Panc1 (cell line): Measurements from ENCODE around the gene PLXNA2. TPM values are rescaled to one million over a fixed set of nuclear protein-coding genes. Genes with fewer than 3 reads are reported as not detected.

Source experiments
- ATAC-seq: fragments of 200-7000 bp; cut with Tn5 transposase; 2 replicates; pipeline ENCODE4 v1.9.1; 2020; ENCODE audit warnings: mild to moderate bottlenecking, moderate library complexity
- BruUV-seq: library from RNA; stranded (reverse); fragments of 400-500 nt; replicated peaks from 2 replicates; lab custom pipeline; 2021; lab: Mats Ljungman, UMichigan
- CTCF ChIA-PET: fragments of 300-600 bp; sonication (Branson Sonifier 250); formaldehyde crosslinking; loops from one replicate; lab custom pipeline; 2022; ENCODE audit warnings: antibody characterized with exemption; lab: Charles Lee
- POLR2A ChIA-PET: fragments of 300-600 bp; sonication (Branson Sonifier 250); formaldehyde crosslinking; loops from one replicate; lab custom pipeline; 2022; ENCODE audit warnings: antibody characterized with exemption; lab: Charles Lee
- DNase-seq: peaks from one replicate; pipeline ENCODE4 v3.0.0-alpha.2; 2010; ENCODE audit warnings: low read depth, low spot score
- H3K27ac ChIP-seq: 2 replicates; pipeline ENCODE4 v1.5.1; 2011; ENCODE audit warnings: mild to moderate bottlenecking, low read length, inconsistent platforms
- H3K27me3 ChIP-seq: fragments of 200-500 bp; sonication (Bioruptor generic); 2 replicates; pipeline ENCODE4 v1.6.0; 2014; ENCODE audit warnings: low read length, inconsistent platforms; ENCODE audit not compliant: control insufficient read depth, insufficient read depth
- H3K36me3 ChIP-seq: fragments of 200-500 bp; sonication (Bioruptor generic); 2 replicates; pipeline ENCODE4 v1.5.1; 2014; ENCODE audit warnings: inconsistent platforms, mild to moderate bottlenecking, low read length, moderate library complexity; ENCODE audit not compliant: control insufficient read depth, insufficient read depth
- H3K4me1 ChIP-seq: 2 replicates; pipeline ENCODE4 v1.5.1; 2011; ENCODE audit warnings: inconsistent platforms, mild to moderate bottlenecking, low read length, moderate library complexity; ENCODE audit not compliant: control insufficient read depth, insufficient read depth
- H3K4me3 ChIP-seq, 2 experiments: 2 replicates each; pipeline ENCODE4 v1.5.1; 2011 to 2012; ENCODE audit warnings: low read depth in 2 of 2, low read length in 2 of 2, mild to moderate bottlenecking in 2 of 2, inconsistent platforms in 1 of 2, moderate library complexity in 1 of 2
- H3K9me3 ChIP-seq: fragments of 200-500 bp; sonication (Bioruptor generic); 2 replicates; pipeline ENCODE4 v1.5.1; 2014; ENCODE audit warnings: low read depth, mild to moderate bottlenecking, inconsistent platforms, low read length, moderate library complexity; ENCODE audit not compliant: control insufficient read depth, insufficient read depth
- CTCF ChIP-seq: fragments of 450-650 bp; IDR thresholded peaks from 2 replicates; pipeline ENCODE4 v1.5.1; 2017; ENCODE audit warnings: mild to moderate bottlenecking
- POLR2AphosphoS5 ChIP-seq: IDR thresholded peaks from 2 replicates; pipeline ENCODE4 v1.6.1; 2012; ENCODE audit warnings: mild to moderate bottlenecking, low read depth, low read length, moderate library complexity
- REST ChIP-seq, 2 experiments: IDR thresholded peaks; 2 replicates each; pipeline ENCODE4 v1.6.1; 2011 to 2012; ENCODE audit warnings: low read depth in 2 of 2, control low read depth in 1 of 2, low read length in 1 of 2, mild to moderate bottlenecking in 1 of 2, moderate library complexity in 1 of 2; ENCODE audit not compliant: insufficient read depth in 1 of 2
- SIN3A ChIP-seq: IDR thresholded peaks from 2 replicates; pipeline ENCODE4 v1.6.1; 2012; ENCODE audit warnings: low read depth, mild to moderate bottlenecking, low read length, moderate library complexity, borderline replicate concordance; ENCODE audit not compliant: insufficient read depth
- TCF7L2 ChIP-seq: IDR thresholded peaks from 2 replicates; pipeline ENCODE4 v1.6.1; 2011; ENCODE audit warnings: mild to moderate bottlenecking, low read depth, low read length, inconsistent platforms
- in situ Hi-C: cut with HindIII; loops from 2 replicates; pipeline ENCODE4 v1.10.0; 2016; ENCODE audit warnings: low sequenced_read_pairs, low pct_unique_long_range_greater_than_20kb
- intact Hi-C: fragments of 100-400 bp; cut with micrococcal nuclease; formaldehyde crosslinking; loops from one replicate; pipeline ENCODE4 v1.10.0; 2022; ENCODE audit not compliant: unreplicated experiment
- total RNA-seq: library from RNA; stranded (reverse); gene quantifications from one replicate; pipeline ENCODE4 v1.2.1, GENCODE V29; 2021; ENCODE audit not compliant: unreplicated experiment

Gene PLXNA2
- total RNA-seq, 1 experiment from 2014 or later: 0.98 TPM

- no peak for DNase-seq
- in situ Hi-C loops (no loop called here), intact Hi-C loops (no loop called here)
- Histone ChIP-seq H3K36me3 (no peaks in the 10 kb centered on the region), H3K9me3 (no peaks in the 10 kb centered on the region), H3K27ac (no peak overlapping the region), H3K4me3 (no peak overlapping the region), H3K4me1 (no peaks in the 10 kb centered on the region), H3K27me3 (no peaks in the 10 kb centered on the region)
- no peak for ATAC-seq
- TF ChIP-seq CTCF (no peak), SIN3A (no peak), TCF7L2 (no peak), POLR2AphosphoS5 (no peak), REST (IDR thresholded peaks at IDR 0.05; ENCODE audit: insufficient read depth in 1 of 2, low read depth in 2 of 2, low read length in 1 of 2) (no peak)
- POLR2A ChIA-PET: no interaction called here
- CTCF ChIA-PET: no interaction called here
- no TSS peak for BruUV-seq
These were observed 97.5 kb downstream of the PLXNA2 start for GRCh38 chr1:208146650-208147049.

GRCh38 chr1:208145167-208145566 is 99.0 kb downstream of the PLXNA2 start:
- no peaks in the 10 kb centered on the region for H3K9me3 ChIP-seq
- DNase-seq (no peak), ATAC-seq (no peak)
- no TSS peak for BruUV-seq
- intact Hi-C loops: no loop called here
- no peaks in the 10 kb centered on the region for H3K36me3 ChIP-seq
- H3K4me1 ChIP-seq: no peaks in the 10 kb centered on the region
- no peak overlapping the region for H3K4me3 ChIP-seq
- no peak overlapping the region for H3K27ac ChIP-seq
- in situ Hi-C loops: no loop called here
- ChIA-PET CTCF (no interaction called here), POLR2A (no interaction called here)
- H3K27me3 ChIP-seq: no peaks in the 10 kb centered on the region
- TF ChIP-seq TCF7L2: no peak
- no peak for TF ChIP-seq REST (IDR thresholded peaks at IDR 0.05; ENCODE audit: insufficient read depth in 1 of 2, low read depth in 2 of 2, low read length in 1 of 2)
